HepG2 (cell line): Measurements from ENCODE around the gene C2orf81. TPM values are rescaled to one million over a fixed set of nuclear protein-coding genes. Genes with fewer than 3 reads are reported as not detected.

Source experiments
- CEBPB ChIP-seq: IDR thresholded peaks from 2 replicates; pipeline ENCODE4 v1.6.1; 2011; ENCODE audit warnings: low read depth, low read length, improper control_type of control experiment, borderline replicate concordance
- CREBL2 ChIP-seq: sonication (generic); formaldehyde crosslinking; IDR thresholded peaks from 2 replicates; pipeline ENCODE4 v1.8.1; 2023; ENCODE audit warnings: missing genetic modification reagents, mild to moderate bottlenecking, borderline replicate concordance
- HIC2 ChIP-seq: sonication (generic); formaldehyde crosslinking; IDR thresholded peaks from 2 replicates; pipeline ENCODE4 v1.9.0; 2022; ENCODE audit warnings: low read depth, missing genetic modification reagents
- JARID2 ChIP-seq: sonication (generic); formaldehyde crosslinking; IDR thresholded peaks from 2 replicates; pipeline ENCODE4 v1.8.1; 2023; ENCODE audit warnings: missing genetic modification reagents, inconsistent platforms; ENCODE audit not compliant: insufficient replicate concordance
- KAT8 ChIP-seq: IDR thresholded peaks from 2 replicates; pipeline ENCODE4 v1.6.1; 2016; ENCODE audit warnings: missing genetic modification reagents, missing compliant biosample characterization
- NFKBIZ ChIP-seq: IDR thresholded peaks from 2 replicates; pipeline ENCODE4 v1.6.1; 2018; ENCODE audit warnings: missing genetic modification reagents, missing compliant biosample characterization
- PATZ1 ChIP-seq: sonication (generic); formaldehyde crosslinking; IDR thresholded peaks from 2 replicates; pipeline ENCODE4 v1.4.0; 2020; ENCODE audit warnings: missing genetic modification reagents
- PAXIP1 ChIP-seq: sonication (generic); formaldehyde crosslinking; conservative IDR thresholded peaks from 2 replicates; pipeline ENCODE4 v1.4.0; 2020; ENCODE audit warnings: mild to moderate bottlenecking, missing genetic modification reagents, moderate library complexity
- RNF2 ChIP-seq: fragments of 450-650 bp; conservative IDR thresholded peaks from 2 replicates; pipeline ENCODE4 v1.6.1; 2016; ENCODE audit warnings: low read depth
- TFAP4 ChIP-seq: sonication (generic); IDR thresholded peaks from 2 replicates; pipeline ENCODE4 v1.6.1; 2016; ENCODE audit warnings: low read depth, borderline replicate concordance
- ZNF230 ChIP-seq: sonication (generic); formaldehyde crosslinking; IDR thresholded peaks from 2 replicates; pipeline ENCODE4 v1.4.0; 2020; ENCODE audit warnings: mild to moderate bottlenecking, missing genetic modification reagents
- ZNF468 ChIP-seq: sonication (generic); formaldehyde crosslinking; IDR thresholded peaks from 2 replicates; pipeline ENCODE4 v1.8.0; 2022; ENCODE audit warnings: mild to moderate bottlenecking, moderate library complexity, missing genetic modification reagents
- ZNF646 ChIP-seq: sonication (generic); formaldehyde crosslinking; IDR thresholded peaks from 2 replicates; pipeline ENCODE4 v1.9.0; 2021; ENCODE audit warnings: mild to moderate bottlenecking, missing genetic modification reagents
- ZNF737 ChIP-seq: sonication (generic); formaldehyde crosslinking; IDR thresholded peaks from 2 replicates; pipeline ENCODE4 v1.5.0; 2020; ENCODE audit warnings: missing genetic modification reagents, mild to moderate bottlenecking, borderline replicate concordance
- ZNF761 ChIP-seq: sonication (generic); formaldehyde crosslinking; conservative IDR thresholded peaks from 2 replicates; pipeline ENCODE4 v1.4.0; 2020; ENCODE audit warnings: mild to moderate bottlenecking, missing genetic modification reagents
- polyA plus RNA-seq, 8 experiments: library from polyadenylated mRNA; depleted of rRNA in 3 of 8; stranded (reverse) in 7 of 8; unstranded in 1 of 8; fragments of >200 nt; fragmentation: Illumina TruSeq in 4 of 8; extraction: Trizol in 4 of 8; gene quantifications; 2 replicates each; pipeline versions ENCODE4 v1.2.1 to v1.2.3, GENCODE V29; 2011 to 2016; ENCODE audit warnings: low read depth in 4 of 8, missing spikeins in 1 of 8, mixed read lengths in 1 of 8; ENCODE audit not compliant: insufficient read depth in 1 of 8
- total RNA-seq, 5 experiments: library from RNA; depleted of rRNA; stranded (reverse); fragments of >200 nt; fragmentation: Illumina TruSeq; extraction: Trizol; gene quantifications; 2 replicates each; pipeline ENCODE4 v1.2.3, GENCODE V29; 2016; ENCODE audit warnings: low read depth in 1 of 5

The C2orf81 gene
- total and polyA plus RNA-seq, 2 of the 13 experiments (the other 11 are each of a cell fraction or from before 2014, with no cell fraction given): 0.15 to 0.17 TPM

- TF ChIP-seq PAXIP1 (CRISPR knock-in tag): no peak; the same call in 1 of the 2 replicates
- no peak for TF ChIP-seq TFAP4
- no peak for TF ChIP-seq ZNF761
- TF ChIP-seq CEBPB: no peak
- TF ChIP-seq ZNF230 (CRISPR knock-in tag): no peak
- no peak for TF ChIP-seq CREBL2
- TF ChIP-seq HIC2 (CRISPR knock-in tag): no peak
- TF ChIP-seq ZNF468 (CRISPR knock-in tag): no peak
- TF ChIP-seq NFKBIZ (CRISPR knock-in tag): no peak
- TF ChIP-seq ZNF737 (CRISPR knock-in tag): no peak
- TF ChIP-seq JARID2 (CRISPR knock-in tag): no peak
- no peak for TF ChIP-seq RNF2
- no peak for TF ChIP-seq ZNF646 (CRISPR knock-in tag)
- no peak for TF ChIP-seq PATZ1 (CRISPR knock-in tag)
- no peak for TF ChIP-seq KAT8 (CRISPR knock-in tag)
Measured at GRCh38 chr2:74424995-74425406, 3.6 kb upstream of the C2orf81 start (continued).
